Osteoblast (primary cell): ENCODE results near the gene ARIH2. TPM values are rescaled to one million over a fixed set of nuclear protein-coding genes. Genes with fewer than 3 reads are reported as not detected.
A peak's percentile ranks its signal among the peaks of the same experiment; 100 is the strongest.

Source experiments
- DNase-seq: peaks from one replicate; pipeline ENCODE4 v3.0.0; 2011; ENCODE audit warnings: low spot score, mixed read lengths; ENCODE audit not compliant: insufficient read length; ENCODE audit errors: missing footprints
- H2AFZ ChIP-seq: 2 replicates; pipeline ENCODE4 v1.6.0; 2011; ENCODE audit warnings: mild to moderate bottlenecking, low read length
- H3K27ac ChIP-seq: 2 replicates; pipeline ENCODE4 v1.5.1; 2011; ENCODE audit warnings: mild to moderate bottlenecking, low read depth, low read length, moderate library complexity
- H3K27me3 ChIP-seq: 2 replicates; pipeline ENCODE4 v1.6.0; 2012; ENCODE audit warnings: mild to moderate bottlenecking, control low read depth, inconsistent platforms, low read length, moderate library complexity; ENCODE audit not compliant: insufficient read depth
- H3K36me3 ChIP-seq: 2 replicates; pipeline ENCODE4 v1.5.1; 2011; ENCODE audit warnings: mild to moderate bottlenecking, low read length, control low read depth, moderate library complexity; ENCODE audit not compliant: insufficient read depth
- H3K4me1 ChIP-seq: 2 replicates; pipeline ENCODE4 v1.5.1; 2011; ENCODE audit warnings: mild to moderate bottlenecking, low read length, control low read depth, moderate library complexity; ENCODE audit not compliant: insufficient read depth
- H3K4me2 ChIP-seq: 2 replicates; pipeline ENCODE4 v1.6.0; 2011; ENCODE audit warnings: mild to moderate bottlenecking, low read length; ENCODE audit not compliant: insufficient read depth
- H3K4me3 ChIP-seq: fragments of 200-600 bp; sonication (generic); 3 replicates; pipeline ENCODE4 v1.5.1; 2012; ENCODE audit warnings: mild to moderate bottlenecking, low read length, inconsistent platforms; ENCODE audit not compliant: insufficient read depth
- H3K79me2 ChIP-seq: 2 replicates; pipeline ENCODE4 v1.6.0; 2012; ENCODE audit warnings: mild to moderate bottlenecking, low read length, control low read depth, inconsistent platforms; ENCODE audit not compliant: insufficient read depth
- H3K9me3 ChIP-seq: 2 replicates; pipeline ENCODE4 v1.5.1; 2011; ENCODE audit warnings: low read depth, low read length, control low read depth
- H4K20me1 ChIP-seq: 2 replicates; pipeline ENCODE4 v1.6.0; 2012; ENCODE audit warnings: mild to moderate bottlenecking, low read length, control low read depth; ENCODE audit not compliant: insufficient read depth
- total RNA-seq: library from RNA; depleted of rRNA; stranded (reverse); fragments of >200 nt; gene quantifications from 2 replicates; pipeline ENCODE4 v1.2.3, GENCODE V29; 2012
- TF ChIP-seq, protein P1 (sequence below): IDR thresholded peaks from 2 replicates; pipeline ENCODE4 v1.5.1; 2011; ENCODE audit warnings: mild to moderate bottlenecking, low read depth, low read length, moderate library complexity; ENCODE audit errors: extremely low read depth

ARIH2 gene
- total RNA-seq, 1 donor, result 69.1 TPM

DNA sequence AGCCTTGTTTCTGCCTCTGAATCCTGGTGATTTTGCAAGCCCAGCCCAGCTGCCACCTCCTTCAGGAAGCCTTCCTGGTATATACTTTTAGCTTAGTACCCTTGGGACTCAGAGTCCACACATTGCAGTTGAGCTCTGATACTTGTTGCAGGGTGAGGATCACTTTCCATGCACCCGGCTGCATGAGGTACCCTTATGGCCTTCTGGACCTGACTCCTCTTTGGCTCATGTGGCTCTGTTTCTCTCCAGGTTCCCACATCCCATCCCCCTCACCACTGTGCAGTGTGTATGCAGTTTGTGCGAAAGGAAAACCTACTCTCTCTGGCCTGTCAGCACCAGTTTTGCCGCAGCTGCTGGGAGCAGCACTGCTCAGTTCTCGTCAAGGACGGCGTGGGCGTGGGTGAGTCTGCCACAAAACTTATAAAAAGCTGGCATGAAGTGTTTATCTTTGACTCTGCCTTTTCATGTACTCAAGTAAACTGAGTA, 48.3 kb downstream of the ARIH2 start:
- no peak overlapping the region for H2AFZ ChIP-seq
- DNase-seq, result peak; percentile 86
- H3K4me2 ChIP-seq, result peak overlapping the region; percentile 71
- TF ChIP-seq, protein P1, sequence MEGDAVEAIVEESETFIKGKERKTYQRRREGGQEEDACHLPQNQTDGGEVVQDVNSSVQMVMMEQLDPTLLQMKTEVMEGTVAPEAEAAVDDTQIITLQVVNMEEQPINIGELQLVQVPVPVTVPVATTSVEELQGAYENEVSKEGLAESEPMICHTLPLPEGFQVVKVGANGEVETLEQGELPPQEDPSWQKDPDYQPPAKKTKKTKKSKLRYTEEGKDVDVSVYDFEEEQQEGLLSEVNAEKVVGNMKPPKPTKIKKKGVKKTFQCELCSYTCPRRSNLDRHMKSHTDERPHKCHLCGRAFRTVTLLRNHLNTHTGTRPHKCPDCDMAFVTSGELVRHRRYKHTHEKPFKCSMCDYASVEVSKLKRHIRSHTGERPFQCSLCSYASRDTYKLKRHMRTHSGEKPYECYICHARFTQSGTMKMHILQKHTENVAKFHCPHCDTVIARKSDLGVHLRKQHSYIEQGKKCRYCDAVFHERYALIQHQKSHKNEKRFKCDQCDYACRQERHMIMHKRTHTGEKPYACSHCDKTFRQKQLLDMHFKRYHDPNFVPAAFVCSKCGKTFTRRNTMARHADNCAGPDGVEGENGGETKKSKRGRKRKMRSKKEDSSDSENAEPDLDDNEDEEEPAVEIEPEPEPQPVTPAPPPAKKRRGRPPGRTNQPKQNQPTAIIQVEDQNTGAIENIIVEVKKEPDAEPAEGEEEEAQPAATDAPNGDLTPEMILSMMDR, result no peak
- peaks cover 6% of the 10 kb centered on the region for H4K20me1 ChIP-seq
- peak overlapping the region; percentile 29 for H3K4me3 ChIP-seq
- peak overlapping the region; percentile 48 for H3K27ac ChIP-seq
- peaks cover 20% of the 10 kb centered on the region for H3K4me1 ChIP-seq
- H3K27me3 ChIP-seq, result no peaks in the 10 kb centered on the region
- peaks cover 55% of the 10 kb centered on the region for H3K36me3 ChIP-seq
- peaks cover 18% of the 10 kb centered on the region for H3K79me2 ChIP-seq
- H3K9me3 ChIP-seq, result no peaks in the 10 kb centered on the region

DNA sequence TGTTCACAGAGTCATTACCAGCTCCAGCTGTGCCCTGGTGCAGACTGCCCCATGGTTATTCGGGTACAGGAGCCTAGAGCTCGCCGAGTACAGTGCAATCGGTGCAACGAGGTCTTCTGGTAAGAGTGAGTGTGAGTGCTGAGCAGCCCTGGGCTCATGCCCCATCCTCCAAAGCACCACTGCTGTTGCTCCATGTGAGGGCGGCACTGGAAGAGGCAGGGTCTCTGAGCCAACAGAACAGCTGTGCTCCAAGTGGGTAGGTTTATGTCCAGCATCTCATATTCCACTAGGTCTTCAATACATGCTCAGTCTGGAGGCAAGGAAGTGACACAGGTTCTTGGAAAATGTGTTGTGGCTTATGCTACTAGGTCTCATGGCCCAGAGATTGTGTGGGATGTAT, 51.9 kb downstream of the ARIH2 start:
- Histone ChIP-seq H3K27me3 (no peaks in the 10 kb centered on the region), H4K20me1 (peaks cover 6% of the 10 kb centered on the region), H3K36me3 (peaks cover 68% of the 10 kb centered on the region), H3K79me2 (peaks cover 10% of the 10 kb centered on the region), H3K9me3 (no peaks in the 10 kb centered on the region), H3K27ac (no peak overlapping the region), H2AFZ (no peak overlapping the region), H3K4me1 (peaks cover 20% of the 10 kb centered on the region), H3K4me2 (no peak overlapping the region), H3K4me3 (no peak overlapping the region)
- DNase-seq, result no peak
- TF ChIP-seq, protein P1, result no peak

- Histone ChIP-seq H3K27me3 (no peaks in the 10 kb centered on the region), H3K4me2 (no peak overlapping the region), H3K27ac (no peak overlapping the region), H3K79me2 (peaks cover 4% of the 10 kb centered on the region), H3K4me3 (no peak overlapping the region), H2AFZ (no peak overlapping the region), H4K20me1 (no peaks in the 10 kb centered on the region), H3K4me1 (no peaks in the 10 kb centered on the region), H3K9me3 (no peaks in the 10 kb centered on the region), H3K36me3 (peaks cover 77% of the 10 kb centered on the region)
- no peak for DNase-seq
- TF ChIP-seq, protein P1, result no peak
Observed at GRCh38 chr3:48974076-48974864, 55.6 kb downstream of the ARIH2 start.

DNA sequence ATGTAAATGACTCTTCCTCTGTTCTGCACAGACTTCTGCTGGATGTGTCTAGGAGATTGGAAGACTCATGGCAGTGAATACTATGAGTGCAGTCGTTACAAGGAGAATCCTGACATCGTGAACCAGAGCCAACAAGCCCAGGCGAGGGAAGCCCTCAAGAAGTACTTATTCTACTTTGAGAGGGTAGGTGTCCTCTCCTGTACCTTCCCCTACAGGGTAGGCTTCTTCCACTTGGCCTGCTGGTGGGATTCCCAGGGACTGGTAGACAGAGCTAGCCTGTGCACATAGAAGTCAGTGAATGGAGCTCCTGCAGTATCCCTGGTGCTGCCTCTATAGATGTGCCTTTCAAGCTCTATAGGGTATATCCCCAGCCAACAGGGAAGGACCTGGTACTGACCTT, 60.8 kb downstream of the ARIH2 start:
- TF ChIP-seq, protein P1, result no peak
- DNase-seq, result no peak
- no peak overlapping the region for H3K4me3 ChIP-seq
- H3K9me3 ChIP-seq, result no peaks in the 10 kb centered on the region
- H3K79me2 ChIP-seq, result no peaks in the 10 kb centered on the region
- H2AFZ ChIP-seq, result no peak overlapping the region
- H3K36me3 ChIP-seq, result peaks cover 80% of the 10 kb centered on the region
- peaks cover 2% of the 10 kb centered on the region for H4K20me1 ChIP-seq
- no peak overlapping the region for H3K4me2 ChIP-seq
- no peak overlapping the region for H3K27ac ChIP-seq
- H3K4me1 ChIP-seq, result no peaks in the 10 kb centered on the region
- no peaks in the 10 kb centered on the region for H3K27me3 ChIP-seq
